Measurements from ENCODE around the gene AMPD3.

AMPD3 gene

DNA sequence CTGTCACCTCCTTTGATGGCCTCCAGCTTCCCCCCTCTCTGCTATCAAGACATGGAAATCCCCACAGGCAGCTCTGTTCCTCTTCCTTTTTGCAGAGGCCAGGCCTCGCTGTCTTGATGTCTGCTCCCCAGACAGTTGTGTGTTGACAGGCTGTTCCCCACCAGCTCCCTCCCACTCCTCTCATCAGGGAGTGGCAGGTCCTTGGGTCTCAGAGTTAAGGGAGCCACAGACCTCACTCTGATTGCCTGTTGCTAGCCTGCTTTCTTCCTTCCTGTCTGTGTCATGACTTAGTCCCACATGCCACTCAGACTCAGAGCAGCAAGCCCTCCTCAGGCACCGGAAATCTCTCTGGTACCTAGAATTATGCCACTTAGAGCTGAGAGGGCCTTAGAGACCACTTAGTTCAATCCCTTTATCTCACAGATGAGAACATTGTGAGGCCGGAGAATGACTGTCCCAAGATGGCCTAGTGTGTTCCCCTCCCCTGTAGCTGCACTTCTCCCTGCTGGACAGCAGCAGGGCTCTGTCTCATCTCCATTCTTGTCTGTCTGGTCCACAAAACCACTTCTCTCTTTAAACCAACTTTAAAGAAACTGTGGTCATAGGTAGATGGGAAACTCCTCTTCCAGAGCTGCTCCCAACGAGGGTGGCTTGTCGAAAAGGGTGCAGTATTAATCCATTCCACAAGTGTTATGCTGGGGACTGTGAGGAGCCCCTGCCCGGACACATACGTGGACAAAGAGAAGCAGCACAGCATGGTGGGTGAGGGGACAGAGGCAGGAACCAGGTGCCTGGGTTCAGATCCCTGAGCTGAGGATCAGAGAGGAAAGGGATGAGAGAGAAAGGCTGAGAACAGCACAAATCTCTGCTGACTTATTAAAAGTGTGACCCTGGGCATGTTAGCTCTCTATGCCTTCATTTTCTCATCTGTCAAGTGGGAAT is 4.2 kb downstream of the AMPD3 start:
- Histone ChIP-seq H3K27ac (ENCODE audit: low read depth, low read length) (no peak overlapping the region), H3K9me3 (ENCODE audit: control insufficient read depth in 1 of 2, low read length in 2 of 2) (no peaks in the 10 kb centered on the region), H3K9ac (ENCODE audit: low read depth in 1 of 2, low read length in 2 of 2) (peak overlapping the region in 1 of 2 donors; percentile 8), H3K4me3 (ENCODE audit: low read depth in 1 of 2, low read length in 2 of 2) (peak overlapping the region; percentile 17 to 18), H3K27me3 (ENCODE audit: control insufficient read depth in 1 of 2, insufficient read depth in 2 of 2, low read length in 2 of 2) (no peaks in the 10 kb centered on the region), H3K4me1 (ENCODE audit: control insufficient read depth in 1 of 2, insufficient read depth in 2 of 2, low read length in 2 of 2) (peaks cover 22 to 24% of the 10 kb centered on the region in 2 donors), H3K36me3 (ENCODE audit: control insufficient read depth in 1 of 2, insufficient read depth in 2 of 2, low read length in 2 of 2) (peaks cover 10 to 22% of the 10 kb centered on the region in 2 donors)

GRCh38 chr11:10460611-10461275 is 5.7 kb downstream of the AMPD3 start:
- Histone ChIP-seq H3K4me3 (ENCODE audit: low read depth in 1 of 2, low read length in 2 of 2) (no peak overlapping the region), H3K9ac (ENCODE audit: low read depth in 1 of 2, low read length in 2 of 2) (no peak overlapping the region), H3K9me3 (ENCODE audit: control insufficient read depth in 1 of 2, low read length in 2 of 2) (no peaks in the 10 kb centered on the region), H3K27me3 (ENCODE audit: control insufficient read depth in 1 of 2, insufficient read depth in 2 of 2, low read length in 2 of 2) (no peaks in the 10 kb centered on the region), H3K36me3 (ENCODE audit: control insufficient read depth in 1 of 2, insufficient read depth in 2 of 2, low read length in 2 of 2) (peaks cover 10 to 22% of the 10 kb centered on the region in 2 donors), H3K4me1 (ENCODE audit: control insufficient read depth in 1 of 2, insufficient read depth in 2 of 2, low read length in 2 of 2) (peaks cover 10 to 19% of the 10 kb centered on the region in 2 donors), H3K27ac (ENCODE audit: low read depth, low read length) (no peak overlapping the region)

- Histone ChIP-seq H3K4me1 (ENCODE audit: control insufficient read depth in 1 of 2, insufficient read depth in 2 of 2, low read length in 2 of 2) (peaks cover 4 to 14% of the 10 kb centered on the region in 2 donors), H3K9me3 (ENCODE audit: control insufficient read depth in 1 of 2, low read length in 2 of 2) (no peaks in the 10 kb centered on the region), H3K4me3 (ENCODE audit: low read depth in 1 of 2, low read length in 2 of 2) (no peak overlapping the region), H3K9ac (ENCODE audit: low read depth in 1 of 2, low read length in 2 of 2) (no peak overlapping the region), H3K36me3 (ENCODE audit: control insufficient read depth in 1 of 2, insufficient read depth in 2 of 2, low read length in 2 of 2) (peaks cover 10 to 22% of the 10 kb centered on the region in 2 donors), H3K27ac (ENCODE audit: low read depth, low read length) (no peak overlapping the region), H3K27me3 (ENCODE audit: control insufficient read depth in 1 of 2, insufficient read depth in 2 of 2, low read length in 2 of 2) (no peaks in the 10 kb centered on the region)
Measured at GRCh38 chr11:10461276-10461790, 6.3 kb downstream of the AMPD3 start.

GRCh38 chr11:10462746-10463300 is 7.8 kb downstream of the AMPD3 start:
- Histone ChIP-seq H3K36me3 (ENCODE audit: control insufficient read depth in 1 of 2, insufficient read depth in 2 of 2, low read length in 2 of 2) (peaks cover 10 to 26% of the 10 kb centered on the region in 2 donors), H3K4me1 (ENCODE audit: control insufficient read depth in 1 of 2, insufficient read depth in 2 of 2, low read length in 2 of 2) (peaks cover 0 to 10% of the 10 kb centered on the region in 2 donors), H3K27ac (ENCODE audit: low read depth, low read length) (no peak overlapping the region), H3K27me3 (ENCODE audit: control insufficient read depth in 1 of 2, insufficient read depth in 2 of 2, low read length in 2 of 2) (no peaks in the 10 kb centered on the region), H3K4me3 (ENCODE audit: low read depth in 1 of 2, low read length in 2 of 2) (no peak overlapping the region), H3K9me3 (ENCODE audit: control insufficient read depth in 1 of 2, low read length in 2 of 2) (no peaks in the 10 kb centered on the region), H3K9ac (ENCODE audit: low read depth in 1 of 2, low read length in 2 of 2) (no peak overlapping the region)

DNA sequence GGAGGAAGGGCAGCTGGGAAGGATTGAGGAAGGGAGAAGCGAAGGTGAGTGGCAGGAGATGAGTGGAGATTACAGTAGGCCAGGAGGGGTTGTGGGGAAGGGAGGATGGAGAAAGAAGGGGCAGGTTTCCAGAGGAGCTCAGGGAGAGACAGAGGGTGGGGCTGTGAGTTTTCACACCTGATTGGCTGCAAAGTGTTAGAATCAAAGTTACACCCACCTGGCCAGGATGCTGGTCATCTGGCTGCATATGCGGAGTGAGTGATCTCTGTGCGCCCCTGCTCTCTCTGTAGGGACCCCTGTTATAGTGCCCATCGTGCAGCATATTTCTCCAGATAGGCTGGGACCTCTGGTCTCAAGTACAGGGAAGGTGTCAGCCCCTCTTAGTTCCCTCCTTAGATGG is 18.3 kb downstream of the AMPD3 start:
- peaks cover 0 to 4% of the 10 kb centered on the region in 2 donors for H3K36me3 ChIP-seq (ENCODE audit: control insufficient read depth in 1 of 2, insufficient read depth in 2 of 2, low read length in 2 of 2)
- no peak overlapping the region for H3K4me3 ChIP-seq (ENCODE audit: low read depth in 1 of 2, low read length in 2 of 2)
- H3K27me3 ChIP-seq (ENCODE audit: control insufficient read depth in 1 of 2, insufficient read depth in 2 of 2, low read length in 2 of 2) = no peaks in the 10 kb centered on the region
- H3K9ac ChIP-seq (ENCODE audit: low read depth in 1 of 2, low read length in 2 of 2) = no peak overlapping the region
- no peaks in the 10 kb centered on the region for H3K9me3 ChIP-seq (ENCODE audit: control insufficient read depth in 1 of 2, low read length in 2 of 2)
- H3K4me1 ChIP-seq (ENCODE audit: control insufficient read depth in 1 of 2, insufficient read depth in 2 of 2, low read length in 2 of 2) = no peaks in the 10 kb centered on the region
- H3K27ac ChIP-seq (ENCODE audit: low read depth, low read length) = no peak overlapping the region

DNA sequence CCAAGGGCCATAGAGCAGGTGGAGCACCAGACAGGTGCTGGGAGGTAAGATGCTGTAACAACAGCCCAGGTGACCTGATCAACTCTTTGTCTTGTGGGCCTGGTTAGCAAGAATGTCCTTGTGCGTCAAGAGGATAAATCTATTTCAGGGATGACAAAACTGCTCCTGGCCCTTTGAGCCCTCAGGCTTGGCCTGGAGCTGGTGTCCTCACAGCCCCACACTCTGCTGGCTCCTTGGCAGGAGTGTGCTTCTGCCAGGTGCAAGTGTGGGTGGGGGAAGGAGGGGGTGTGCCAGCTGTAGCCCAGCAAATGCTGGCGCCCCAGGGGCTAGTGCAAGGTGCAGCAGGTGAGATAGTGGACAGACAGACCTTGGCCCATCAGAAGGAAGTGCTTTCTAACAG is 19.5 kb downstream of the AMPD3 start:
- Histone ChIP-seq H3K36me3 (ENCODE audit: control insufficient read depth in 1 of 2, insufficient read depth in 2 of 2, low read length in 2 of 2) (peaks cover 0 to 4% of the 10 kb centered on the region in 2 donors), H3K4me1 (ENCODE audit: control insufficient read depth in 1 of 2, insufficient read depth in 2 of 2, low read length in 2 of 2) (no peaks in the 10 kb centered on the region), H3K27me3 (ENCODE audit: control insufficient read depth in 1 of 2, insufficient read depth in 2 of 2, low read length in 2 of 2) (no peaks in the 10 kb centered on the region), H3K9me3 (ENCODE audit: control insufficient read depth in 1 of 2, low read length in 2 of 2) (no peaks in the 10 kb centered on the region), H3K27ac (ENCODE audit: low read depth, low read length) (no peak overlapping the region), H3K4me3 (ENCODE audit: low read depth in 1 of 2, low read length in 2 of 2) (no peak overlapping the region), H3K9ac (ENCODE audit: low read depth in 1 of 2, low read length in 2 of 2) (no peak overlapping the region)

- H3K36me3 ChIP-seq (ENCODE audit: control insufficient read depth in 1 of 2, insufficient read depth in 2 of 2, low read length in 2 of 2) = peaks cover 0 to 4% of the 10 kb centered on the region in 2 donors
- no peaks in the 10 kb centered on the region for H3K4me1 ChIP-seq (ENCODE audit: control insufficient read depth in 1 of 2, insufficient read depth in 2 of 2, low read length in 2 of 2)
- no peaks in the 10 kb centered on the region for H3K9me3 ChIP-seq (ENCODE audit: control insufficient read depth in 1 of 2, low read length in 2 of 2)
- no peak overlapping the region for H3K4me3 ChIP-seq (ENCODE audit: low read depth in 1 of 2, low read length in 2 of 2)
- H3K27me3 ChIP-seq (ENCODE audit: control insufficient read depth in 1 of 2, insufficient read depth in 2 of 2, low read length in 2 of 2) = no peaks in the 10 kb centered on the region
- H3K9ac ChIP-seq (ENCODE audit: low read depth in 1 of 2, low read length in 2 of 2) = no peak overlapping the region
- no peak overlapping the region for H3K27ac ChIP-seq (ENCODE audit: low read depth, low read length)
Measured at GRCh38 chr11:10476342-10476741, 21.3 kb downstream of the AMPD3 start.

DNA sequence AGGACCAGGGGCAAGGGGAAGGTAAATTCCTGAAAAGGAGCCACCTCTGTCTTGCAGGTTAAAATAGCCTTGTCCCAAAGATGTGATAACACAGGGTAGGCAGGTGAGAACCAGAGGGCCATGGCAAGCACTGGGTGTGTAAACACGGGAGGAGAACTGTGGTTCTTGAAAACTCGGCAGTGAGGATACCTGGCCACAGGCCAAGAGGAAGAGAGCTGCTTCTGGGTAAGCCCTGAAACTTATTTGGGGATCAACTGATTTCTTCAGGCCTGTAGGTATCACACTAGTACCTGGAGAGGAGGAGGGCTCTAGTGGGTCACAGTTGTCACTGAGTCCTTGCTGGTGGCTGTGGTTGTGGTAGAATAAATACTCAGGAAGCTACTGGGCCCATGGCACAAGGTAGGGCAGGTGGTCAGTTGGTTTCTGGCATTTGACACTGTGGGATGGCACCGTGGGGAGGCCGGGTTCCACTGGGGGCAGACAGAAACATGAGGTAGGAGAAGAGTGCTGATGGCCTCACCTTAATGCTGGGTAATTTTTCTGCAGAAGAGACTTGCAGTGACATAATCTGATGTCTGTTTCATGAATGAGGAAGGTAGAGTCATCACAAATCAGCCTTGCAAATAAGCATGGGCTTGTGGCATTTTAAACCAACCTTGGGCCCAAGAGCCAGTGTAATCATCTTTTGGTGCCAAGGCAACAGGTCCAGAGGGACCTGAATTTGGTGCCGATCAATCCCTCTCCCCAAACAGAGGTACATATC is 22.0 kb downstream of the AMPD3 start:
- peaks cover 0 to 10% of the 10 kb centered on the region in 2 donors for H3K36me3 ChIP-seq (ENCODE audit: control insufficient read depth in 1 of 2, insufficient read depth in 2 of 2, low read length in 2 of 2)
- no peaks in the 10 kb centered on the region for H3K9me3 ChIP-seq (ENCODE audit: control insufficient read depth in 1 of 2, low read length in 2 of 2)
- H3K4me3 ChIP-seq (ENCODE audit: low read depth in 1 of 2, low read length in 2 of 2) = no peak overlapping the region
- H3K4me1 ChIP-seq (ENCODE audit: control insufficient read depth in 1 of 2, insufficient read depth in 2 of 2, low read length in 2 of 2) = no peaks in the 10 kb centered on the region
- no peak overlapping the region for H3K27ac ChIP-seq (ENCODE audit: low read depth, low read length)
- no peaks in the 10 kb centered on the region for H3K27me3 ChIP-seq (ENCODE audit: control insufficient read depth in 1 of 2, insufficient read depth in 2 of 2, low read length in 2 of 2)
- no peak overlapping the region for H3K9ac ChIP-seq (ENCODE audit: low read depth in 1 of 2, low read length in 2 of 2)

GRCh38 chr11:10477690-10478046 is 22.6 kb downstream of the AMPD3 start:
- Histone ChIP-seq H3K27ac (ENCODE audit: low read depth, low read length) (no peak overlapping the region), H3K9ac (ENCODE audit: low read depth in 1 of 2, low read length in 2 of 2) (no peak overlapping the region), H3K4me1 (ENCODE audit: control insufficient read depth in 1 of 2, insufficient read depth in 2 of 2, low read length in 2 of 2) (no peaks in the 10 kb centered on the region), H3K36me3 (ENCODE audit: control insufficient read depth in 1 of 2, insufficient read depth in 2 of 2, low read length in 2 of 2) (peaks cover 0 to 10% of the 10 kb centered on the region in 2 donors), H3K27me3 (ENCODE audit: control insufficient read depth in 1 of 2, insufficient read depth in 2 of 2, low read length in 2 of 2) (no peaks in the 10 kb centered on the region), H3K4me3 (ENCODE audit: low read depth in 1 of 2, low read length in 2 of 2) (no peak overlapping the region), H3K9me3 (ENCODE audit: control insufficient read depth in 1 of 2, low read length in 2 of 2) (no peaks in the 10 kb centered on the region)
